ENCODE measurements around the gene CCDC12.

Gene CCDC12

GRCh38 chr3:46888705-46889104, 87.8 kb downstream of the CCDC12 start:
- FAIRE-seq, result no peak

- FAIRE-seq, result no peak
Observed at GRCh38 chr3:46887980-46888494, 88.5 kb downstream of the CCDC12 start.

DNA sequence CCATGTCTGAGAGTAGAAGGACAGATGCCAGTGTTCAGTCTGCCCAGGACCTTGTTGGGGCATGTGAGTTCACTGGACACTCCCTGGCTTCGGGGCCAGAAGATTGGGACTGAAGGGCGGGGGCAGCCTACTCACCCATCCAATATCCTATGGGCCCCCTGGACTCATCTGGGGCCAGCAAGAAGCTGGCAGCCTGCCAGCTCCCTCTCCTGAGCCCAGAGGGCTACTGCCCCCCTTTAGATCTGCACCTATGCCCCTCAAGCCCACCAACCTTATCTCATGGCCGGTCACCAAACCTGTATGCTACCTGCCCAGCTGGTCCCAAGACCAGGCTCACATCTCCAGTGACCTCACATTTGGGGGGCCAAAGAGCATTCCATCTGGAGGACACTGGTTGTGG, 90.9 kb downstream of the CCDC12 start:
- no peak for FAIRE-seq

DNA sequence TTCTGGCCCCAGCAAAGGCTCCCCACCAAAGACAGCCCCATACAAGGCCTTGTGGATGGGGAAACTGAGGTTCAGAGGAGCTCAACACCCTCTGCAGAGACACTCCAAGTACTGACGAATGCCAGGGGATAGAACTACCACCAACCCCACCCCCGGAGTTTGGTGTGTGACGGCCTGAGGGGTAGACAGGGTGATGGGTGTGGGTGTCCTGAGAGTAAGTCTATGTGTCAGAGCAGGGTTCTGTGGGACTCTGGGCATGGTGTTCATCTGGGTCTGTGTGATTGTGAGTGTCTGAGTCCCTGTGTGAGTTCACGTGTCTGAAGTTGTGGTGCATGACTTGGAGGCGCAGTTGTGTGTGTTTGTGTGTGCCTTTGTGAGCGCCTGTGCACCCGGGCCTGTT, 91.6 kb downstream of the CCDC12 start:
- FAIRE-seq, result no peak

- no peak for FAIRE-seq
Observed at GRCh38 chr3:46884427-46884826, 92.1 kb downstream of the CCDC12 start.

DNA sequence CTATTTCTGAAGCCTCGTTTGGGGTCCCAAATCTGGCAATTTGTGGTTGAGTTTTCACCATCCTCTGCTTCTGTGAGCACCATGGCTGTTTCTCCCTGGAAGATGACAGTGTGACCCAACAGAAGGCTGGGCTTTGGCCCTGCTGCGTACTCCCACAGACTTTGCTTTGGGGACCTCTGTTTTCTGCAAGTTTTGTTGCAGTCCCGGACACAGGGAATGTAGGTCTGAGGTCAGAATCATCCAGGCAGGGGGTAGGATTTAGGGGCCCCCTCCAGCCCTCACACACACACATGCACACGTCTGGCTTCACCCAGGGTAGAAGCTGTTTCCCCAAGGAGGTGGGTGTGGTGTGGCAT, 92.7 kb downstream of the CCDC12 start:
- no peak for FAIRE-seq

DNA sequence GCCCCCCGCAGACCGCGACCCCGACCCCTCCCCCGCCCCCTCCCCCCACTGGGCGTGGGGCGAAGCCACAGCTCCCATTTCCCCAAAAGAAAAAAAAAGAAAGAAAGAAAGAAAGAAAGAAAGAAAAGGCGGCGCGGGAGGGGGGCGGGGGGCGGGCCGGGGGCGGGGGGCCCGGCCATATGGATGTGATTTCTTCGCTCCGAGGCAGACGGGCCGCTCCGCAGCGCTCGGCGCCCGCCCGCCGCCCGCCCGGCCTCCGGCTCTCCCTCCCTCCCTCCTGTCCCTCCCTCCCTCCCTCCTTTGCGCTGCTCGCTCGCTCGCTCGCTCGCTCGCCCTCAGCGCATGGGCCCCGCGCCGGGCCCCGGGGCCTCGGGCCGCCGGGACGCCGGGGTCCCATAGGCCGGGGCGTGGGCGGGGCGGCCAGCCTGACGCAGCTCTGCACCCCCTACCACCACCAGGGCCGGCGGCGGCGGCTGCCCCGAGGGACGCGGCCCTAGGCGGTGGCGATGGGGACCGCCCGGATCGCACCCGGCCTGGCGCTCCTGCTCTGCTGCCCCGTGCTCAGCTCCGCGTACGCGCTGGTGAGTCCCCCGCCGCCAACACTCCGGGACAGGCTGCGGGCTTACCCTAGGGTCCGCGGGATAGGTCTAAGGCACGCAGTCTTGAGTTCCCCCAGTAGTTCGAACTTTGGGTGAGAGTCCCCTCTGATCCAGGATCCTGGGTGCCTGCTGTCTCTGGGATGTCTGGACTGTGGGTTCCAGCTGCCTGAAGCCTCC, 93.3 kb downstream of the CCDC12 start:
- FAIRE-seq, result no peak

GRCh38 chr3:46882377-46883053, 94.0 kb downstream of the CCDC12 start:
- FAIRE-seq, result no peak

GRCh38 chr3:46881596-46882376, 94.8 kb downstream of the CCDC12 start:
- FAIRE-seq, result no peak

- FAIRE-seq, result no peak
Observed at GRCh38 chr3:46880884-46881595, 95.5 kb downstream of the CCDC12 start.

DNA sequence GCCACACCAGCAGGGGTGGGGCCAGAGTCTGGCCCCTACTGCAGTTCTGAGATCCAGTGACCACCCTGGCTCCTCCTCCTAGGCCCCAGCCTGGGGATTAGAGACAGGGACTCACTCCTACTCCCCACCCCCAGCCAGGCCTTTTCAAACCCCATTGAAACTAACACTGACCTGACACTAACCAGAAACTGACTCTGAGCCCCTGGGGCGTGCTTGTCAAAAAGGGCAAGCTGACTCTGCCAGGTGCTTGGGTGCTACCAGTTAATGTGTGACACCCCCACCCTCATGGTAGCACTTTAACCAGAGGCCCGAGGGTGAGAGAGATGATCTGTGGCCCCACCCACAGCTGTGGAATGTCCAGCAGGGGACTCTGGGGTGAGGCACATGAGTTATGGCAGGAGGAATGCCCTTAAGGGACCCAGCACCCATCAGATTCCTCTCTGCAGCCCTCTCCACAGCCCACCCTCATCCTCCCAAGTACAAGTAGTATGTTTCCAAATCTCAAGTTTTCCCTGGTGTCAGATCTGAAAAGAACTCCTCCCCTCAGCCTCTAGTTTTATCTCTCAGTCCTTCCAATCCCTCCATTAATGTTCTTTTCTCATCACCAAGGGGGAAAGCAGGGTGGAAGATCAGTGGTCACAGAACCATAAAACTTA, 97.6 kb downstream of the CCDC12 start:
- FAIRE-seq, result no peak

- FAIRE-seq, result no peak
Observed at GRCh38 chr3:46877406-46878125, 99.0 kb downstream of the CCDC12 start, which contains the start of gene PTH1R. Gene PTH1R (plus strand): TSS chr3:46877721. CDS start chr3:46883560, 5,839 bp downstream.

DNA sequence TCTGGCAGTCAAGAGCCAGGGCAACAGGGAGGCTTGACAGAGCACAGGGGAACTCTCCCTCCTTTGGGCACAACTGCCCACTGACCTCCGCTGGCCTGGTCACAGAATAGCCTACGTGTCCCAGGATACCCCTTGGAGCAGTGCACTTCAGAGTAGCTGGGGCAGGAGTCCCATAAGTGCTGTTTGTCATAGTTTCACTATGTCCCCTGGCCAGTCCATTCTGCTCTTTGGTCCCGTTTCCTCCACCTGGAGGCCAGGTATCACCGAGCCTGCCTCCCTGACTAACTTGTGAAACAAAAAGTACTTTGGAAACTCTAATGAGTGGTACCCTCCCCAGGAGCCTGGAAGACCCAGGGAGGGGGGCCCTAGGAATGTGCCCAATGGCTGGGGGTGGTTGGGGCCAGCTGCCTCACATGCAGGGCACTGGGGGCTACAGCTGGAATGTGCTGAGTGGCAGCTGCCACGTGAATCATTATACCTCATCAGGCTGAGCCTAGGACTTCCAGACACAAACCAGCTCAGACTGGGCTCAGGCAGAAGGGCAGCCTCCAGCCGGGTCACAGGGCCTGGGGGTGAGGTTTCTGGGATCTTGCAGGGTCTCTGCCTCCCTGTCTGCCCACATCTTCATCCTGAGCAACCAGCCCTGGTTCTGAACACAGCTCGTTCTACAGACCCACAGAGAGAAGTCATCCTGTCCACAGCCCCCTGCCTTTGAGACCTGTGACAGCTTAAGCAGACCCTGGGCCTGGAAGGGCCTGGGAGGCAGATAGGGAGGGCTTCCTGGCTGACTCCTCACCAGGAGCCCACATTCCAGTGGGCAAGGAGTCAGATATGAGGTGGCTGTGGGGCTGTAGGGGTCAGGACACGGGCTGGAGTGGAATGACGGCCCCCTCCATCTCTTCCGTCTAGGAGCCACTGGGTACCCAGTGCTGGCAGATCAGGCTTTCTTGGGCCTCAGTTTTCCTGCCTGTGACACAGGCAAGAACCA, 99.9 kb downstream of the CCDC12 start:
- FAIRE-seq, result no peak

DNA sequence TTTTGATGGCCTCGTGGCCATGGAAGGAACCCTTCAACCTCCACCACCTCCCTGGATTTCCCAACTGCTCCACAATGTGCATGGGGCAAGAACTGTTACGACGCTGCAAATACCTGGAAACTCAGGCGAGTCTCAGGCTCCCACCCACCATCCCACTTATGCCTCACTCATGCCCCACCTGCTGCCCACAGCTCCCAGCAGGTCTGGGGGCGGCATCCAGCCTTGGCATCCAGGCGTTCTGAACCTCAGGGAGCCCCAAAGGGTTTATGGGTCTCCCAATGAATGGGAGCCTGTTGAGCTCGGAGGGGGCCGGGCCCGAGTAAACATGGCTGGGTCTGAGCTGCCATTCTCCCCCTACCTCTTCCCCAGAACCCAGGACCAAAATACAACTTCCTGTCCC, 101.0 kb downstream of the CCDC12 start:
- FAIRE-seq, result no peak

DNA sequence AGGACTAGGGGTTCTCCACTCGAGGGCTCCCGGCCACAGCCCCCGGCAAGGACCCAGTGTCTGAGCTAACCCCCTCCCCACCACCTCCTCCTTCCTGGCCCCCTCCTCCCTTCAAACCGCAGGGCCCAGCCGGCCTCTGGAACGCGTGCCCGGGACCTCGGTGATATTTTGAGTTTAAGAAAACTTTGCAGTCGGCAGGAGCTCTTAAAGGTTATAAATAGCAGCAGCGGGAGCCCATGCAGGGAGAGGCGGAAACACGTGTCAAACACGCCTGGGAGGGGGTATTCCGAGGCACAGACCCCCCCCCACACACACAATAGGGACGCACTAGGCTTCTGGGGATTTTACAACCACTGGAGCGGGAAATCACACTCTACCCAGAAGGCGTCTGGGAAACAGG, 102.1 kb downstream of the CCDC12 start:
- FAIRE-seq, result no peak

- FAIRE-seq, result no peak
Observed at GRCh38 chr3:46873521-46873920, 103.0 kb downstream of the CCDC12 start.
